ENCODE data around the gene PCDHGB3. TPM values are rescaled to one million over a fixed set of nuclear protein-coding genes. Genes with fewer than 3 reads are reported as not detected.
"Not testable (repeated sequence)": the region's sequence is repeated elsewhere in the genome, so short reads cannot be mapped to it uniquely, and the experiment has no call there.

PCDHGB3 gene
- polyA plus RNA-seq, 1 donor from 2014 or later = not detected

GRCh38 chr5:141397756-141398551 is 27.9 kb downstream of the PCDHGB3 start, which contains the start of gene PCDHGB5:
Gene PCDHGB5, plus strand, starts transcription at chr5:141397947. Its CDS starts 181 bp downstream, at chr5:141398128.
- not testable (repeated sequence) for H3K4me2 ChIP-seq (ENCODE audit: low read length); H3K27me3 ChIP-seq (ENCODE audit: insufficient read depth, low read depth, low read length); H3K79me2 ChIP-seq (replicated peaks; ENCODE audit: insufficient read depth, low read length); H3F3A ChIP-seq (ENCODE audit: insufficient read depth, low read length, poor library complexity, severe bottlenecking); H3K27ac ChIP-seq (ENCODE audit: low read length); H3K9me2 ChIP-seq (ENCODE audit: insufficient read depth, low read length); H3K4me3 ChIP-seq (ENCODE audit: low read length); H3K9ac ChIP-seq (ENCODE audit: low read length); H2AFZ ChIP-seq (ENCODE audit: low read depth, low read length); H3K36me3 ChIP-seq (ENCODE audit: insufficient read depth, low read length); H4K20me1 ChIP-seq (ENCODE audit: insufficient read depth)
- peaks cover 55% of the 10 kb centered on the region for H3K9me3 ChIP-seq (ENCODE audit: low read length)

- Histone ChIP-seq H3K36me3 (ENCODE audit: insufficient read depth, low read length) (peaks cover 7% of the 10 kb centered on the region), H3K9ac (ENCODE audit: low read length) (no peak overlapping the region), H4K20me1 (ENCODE audit: insufficient read depth) (no peaks in the 10 kb centered on the region), H3K4me2 (ENCODE audit: low read length) (no peak overlapping the region), H3K9me3 (ENCODE audit: low read length) (peaks cover 56% of the 10 kb centered on the region), H3F3A (ENCODE audit: insufficient read depth, low read length, poor library complexity, severe bottlenecking) (no peaks in the 10 kb centered on the region), H3K27me3 (ENCODE audit: insufficient read depth, low read depth, low read length) (no peaks in the 10 kb centered on the region), H2AFZ (ENCODE audit: low read depth, low read length) (no peak overlapping the region), H3K79me2 (replicated peaks; ENCODE audit: insufficient read depth, low read length) (no peaks in the 10 kb centered on the region), H3K4me3 (ENCODE audit: low read length) (no peak overlapping the region), H3K27ac (ENCODE audit: low read length) (no peak overlapping the region), H3K9me2 (ENCODE audit: insufficient read depth, low read length) (no peaks in the 10 kb centered on the region)
- TF ChIP-seq EP300 (conservative IDR thresholded peaks at IDR 0.05; ENCODE audit: poor library complexity, severe bottlenecking) (no peak), POLR2AphosphoS5 (IDR thresholded peaks at IDR 0.05) (no peak), MXI1 (conservative IDR thresholded peaks at IDR 0.05; ENCODE audit: poor library complexity, severe bottlenecking) (no peak), CTCF (IDR thresholded peaks at IDR 0.05; ENCODE audit: poor library complexity, severe bottlenecking) (no peak), EZH2 (IDR thresholded peaks at IDR 0.05; ENCODE audit: borderline replicate concordance, insufficient read depth, low read length, poor library complexity, severe bottlenecking) (no peak), SMC3 (conservative IDR thresholded peaks at IDR 0.05; ENCODE audit: poor library complexity) (no peak), RAD21 (conservative IDR thresholded peaks at IDR 0.05) (no peak), REST (IDR thresholded peaks at IDR 0.05; ENCODE audit: borderline replicate concordance) (no peak), TAF1 (IDR thresholded peaks at IDR 0.05; ENCODE audit: low read depth) (no peak)
Observed at GRCh38 chr5:141398608-141399007, 28.6 kb downstream of the PCDHGB3 start.

Data from neural cell (in vitro differentiated cells).